Lower leg skin (tissue), 3 donors: ENCODE data around the gene LDB2.

Source experiments
- POLR2A ChIP-seq, 2 donors: fragments of 450-650 bp; IDR thresholded peaks; one replicate each; pipeline ENCODE4 v1.6.1; 2016 to 2017; ENCODE audit warnings: antibody characterized with exemption in 2 of 2, mild to moderate bottlenecking in 1 of 2, moderate library complexity in 1 of 2
- TF ChIP-seq, protein P1 (sequence below), 3 donors: fragments of 450-650 bp; IDR thresholded peaks; one replicate each; pipeline ENCODE4 v1.5.1; 2016; ENCODE audit warnings: antibody characterized with exemption in 3 of 3, mild to moderate bottlenecking in 3 of 3, moderate library complexity in 2 of 3

DNA sequence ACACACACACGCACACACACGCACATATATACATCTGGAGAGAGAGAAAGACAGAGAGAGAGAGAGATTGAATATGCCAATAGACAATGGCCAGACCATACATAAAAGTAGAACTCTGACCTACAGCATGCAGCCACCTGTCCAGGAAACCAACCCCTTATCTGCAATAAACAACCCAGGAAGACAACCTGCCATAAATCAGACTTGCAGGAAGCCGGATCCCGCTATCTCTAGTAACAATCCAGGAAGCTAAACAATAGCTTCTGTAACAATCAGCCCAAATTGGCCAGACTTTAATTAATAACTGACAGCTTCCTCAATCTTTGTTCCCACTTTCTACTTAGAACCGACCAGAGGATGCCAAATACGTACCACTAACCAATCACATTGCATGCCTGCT lies 173.2 kb downstream of the LDB2 start:
- no peak for TF ChIP-seq POLR2A (IDR thresholded peaks at IDR 0.05)
- TF ChIP-seq, protein P1, sequence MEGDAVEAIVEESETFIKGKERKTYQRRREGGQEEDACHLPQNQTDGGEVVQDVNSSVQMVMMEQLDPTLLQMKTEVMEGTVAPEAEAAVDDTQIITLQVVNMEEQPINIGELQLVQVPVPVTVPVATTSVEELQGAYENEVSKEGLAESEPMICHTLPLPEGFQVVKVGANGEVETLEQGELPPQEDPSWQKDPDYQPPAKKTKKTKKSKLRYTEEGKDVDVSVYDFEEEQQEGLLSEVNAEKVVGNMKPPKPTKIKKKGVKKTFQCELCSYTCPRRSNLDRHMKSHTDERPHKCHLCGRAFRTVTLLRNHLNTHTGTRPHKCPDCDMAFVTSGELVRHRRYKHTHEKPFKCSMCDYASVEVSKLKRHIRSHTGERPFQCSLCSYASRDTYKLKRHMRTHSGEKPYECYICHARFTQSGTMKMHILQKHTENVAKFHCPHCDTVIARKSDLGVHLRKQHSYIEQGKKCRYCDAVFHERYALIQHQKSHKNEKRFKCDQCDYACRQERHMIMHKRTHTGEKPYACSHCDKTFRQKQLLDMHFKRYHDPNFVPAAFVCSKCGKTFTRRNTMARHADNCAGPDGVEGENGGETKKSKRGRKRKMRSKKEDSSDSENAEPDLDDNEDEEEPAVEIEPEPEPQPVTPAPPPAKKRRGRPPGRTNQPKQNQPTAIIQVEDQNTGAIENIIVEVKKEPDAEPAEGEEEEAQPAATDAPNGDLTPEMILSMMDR (IDR thresholded peaks at IDR 0.05) = no peak
